SK-N-SH (cell line): Measurements from ENCODE around the gene YJEFN3. TPM values are rescaled to one million over a fixed set of nuclear protein-coding genes. Genes with fewer than 3 reads are reported as not detected.

Experiments
- CTCF ChIA-PET: fragments of 300-600, 350-600 bp; formaldehyde crosslinking; extraction: SDS; loops from one replicate; lab custom pipeline; 2021; lab: Yijun Ruan, JAX
- POLR2A ChIA-PET: fragments of 350-600 bp; sonication (Branson Sonifier 250); formaldehyde crosslinking; extraction: SDS; loops from one replicate; lab custom pipeline; 2020; ENCODE audit warnings: antibody characterized with exemption, inconsistent platforms; lab: Yijun Ruan, JAX
- DNase-seq: peaks from one replicate; pipeline ENCODE4 v3.0.0; 2012
- H2AFZ ChIP-seq: fragments of 200-600 bp; sonication (generic); 2 replicates; pipeline ENCODE4 v1.8.1; 2016; ENCODE audit warnings: antibody characterized with exemption, mild to moderate bottlenecking, low read depth
- H3F3A ChIP-seq: fragments of 200-600 bp; sonication (generic); replicated peaks from 2 replicates; pipeline ENCODE3; 2016; ENCODE audit warnings: antibody characterized with exemption, mild to moderate bottlenecking; ENCODE audit not compliant: insufficient read depth
- H3K27ac ChIP-seq, 2 experiments: fragments of 200-500 bp in 1 of 2; fragments of 200-600 bp in 1 of 2; sonication (Bioruptor generic) in 1 of 2; sonication (generic), shearing (Covaris generic) in 1 of 2; 2 replicates each; pipeline versions ENCODE4 v1.5.1 to v1.6.1; 2014 to 2016; ENCODE audit warnings: low read depth in 2 of 2, inconsistent platforms in 1 of 2, low read length in 1 of 2, mild to moderate bottlenecking in 1 of 2, mixed read lengths in 1 of 2
- H3K27me3 ChIP-seq: fragments of 200-600 bp; sonication (generic), shearing (Covaris generic); 2 replicates; pipeline ENCODE4 v1.6.1; 2016; ENCODE audit warnings: mixed run types; ENCODE audit not compliant: insufficient read depth
- H3K36me3 ChIP-seq, 2 experiments: fragments of 200-500 bp in 1 of 2; fragments of 200-600 bp in 1 of 2; sonication (Bioruptor generic) in 1 of 2; sonication (generic) in 1 of 2; replicated peaks in 1 of 2; 2 replicates each; pipeline versions ENCODE3 to v1.5.1; 2014 to 2016; ENCODE audit warnings: low read length in 1 of 2, mild to moderate bottlenecking in 1 of 2; ENCODE audit not compliant: insufficient read depth in 2 of 2, control insufficient read depth in 1 of 2
- H3K4me1 ChIP-seq, 2 experiments: fragments of 200-500 bp in 1 of 2; fragments of 200-600 bp in 1 of 2; sonication (Bioruptor generic) in 1 of 2; sonication (generic), shearing (Covaris generic) in 1 of 2; 2 replicates each; pipeline versions ENCODE4 v1.5.1 to v1.6.1; 2014 to 2016; ENCODE audit warnings: low read depth in 1 of 2, low read length in 1 of 2, mixed run types in 1 of 2; ENCODE audit not compliant: insufficient read depth in 2 of 2, control insufficient read depth in 1 of 2
- H3K4me2 ChIP-seq: fragments of 200-600 bp; sonication (generic), shearing (Covaris generic); 2 replicates; pipeline ENCODE4 v1.6.1; 2017; ENCODE audit warnings: mixed run types
- H3K4me3 ChIP-seq, 2 experiments: fragments of 200-500 bp in 1 of 2; fragments of 200-600 bp in 1 of 2; sonication (Bioruptor generic) in 1 of 2; sonication (generic), shearing (Covaris generic) in 1 of 2; 2 replicates each; pipeline versions ENCODE4 v1.5.1 to v1.8.1; 2014 to 2016; ENCODE audit warnings: low read depth in 2 of 2, inconsistent platforms in 1 of 2, low read length in 1 of 2, mild to moderate bottlenecking in 1 of 2, mixed read lengths in 1 of 2, moderate library complexity in 1 of 2
- H3K79me2 ChIP-seq: fragments of 200-600 bp; sonication (generic); 2 replicates; pipeline ENCODE4 v1.8.1; 2017; ENCODE audit warnings: mild to moderate bottlenecking; ENCODE audit not compliant: insufficient read depth
- H3K9ac ChIP-seq: fragments of 200-600 bp; sonication (generic); 2 replicates; pipeline ENCODE4 v1.6.1; 2017; ENCODE audit warnings: mixed run types
- H3K9me2 ChIP-seq: fragments of 200-600 bp; sonication (generic); 2 replicates; pipeline ENCODE4 v1.6.1; 2017; ENCODE audit warnings: mixed run types
- H3K9me3 ChIP-seq: fragments of 200-600 bp; sonication (generic); 2 replicates; pipeline ENCODE4 v1.6.1; 2017; ENCODE audit warnings: mixed run types, mild to moderate bottlenecking, moderate library complexity
- H4K20me1 ChIP-seq: fragments of 200-600 bp; sonication (generic); 2 replicates; pipeline ENCODE4 v1.6.1; 2017; ENCODE audit warnings: mild to moderate bottlenecking, mixed run types; ENCODE audit not compliant: insufficient read depth
- CHD2 ChIP-seq: fragments of 150-350 bp; IDR thresholded peaks from 2 replicates; pipeline ENCODE4 v1.6.1; 2018; ENCODE audit warnings: low read length; ENCODE audit not compliant: partially characterized antibody
- FOSL2 ChIP-seq: IDR thresholded peaks from 2 replicates; pipeline ENCODE4 v1.4.0; 2012; ENCODE audit warnings: low read depth, mild to moderate bottlenecking, moderate library complexity, borderline replicate concordance
- FOXJ3 ChIP-seq: sonication (generic); formaldehyde crosslinking; IDR thresholded peaks from 2 replicates; pipeline ENCODE4 v1.5.1; 2020; ENCODE audit warnings: mild to moderate bottlenecking, missing genetic modification reagents
- JUND ChIP-seq: IDR thresholded peaks from 2 replicates; pipeline ENCODE4 v1.4.0; 2012
- MAX ChIP-seq: IDR thresholded peaks from 2 replicates; pipeline ENCODE4 v1.4.0; 2012; ENCODE audit warnings: low read depth
- MXI1 ChIP-seq: IDR thresholded peaks from 2 replicates; pipeline ENCODE4 v1.6.1; 2012; ENCODE audit warnings: mild to moderate bottlenecking, low read depth, low read length, improper control_type of control experiment
- POLR2AphosphoS5 ChIP-seq: IDR thresholded peaks from 2 replicates; pipeline ENCODE4 v1.6.1; 2012; ENCODE audit warnings: low read depth, low read length
- RCOR1 ChIP-seq: fragments of 150-350 bp; IDR thresholded peaks from 2 replicates; pipeline ENCODE4 v1.6.1; 2017; ENCODE audit warnings: antibody characterized with exemption, low read length
- REST ChIP-seq: IDR thresholded peaks from 2 replicates; pipeline ENCODE4 v1.6.1; 2012; ENCODE audit warnings: mild to moderate bottlenecking, low read depth, low read length, moderate library complexity
- SMC3 ChIP-seq: IDR thresholded peaks from 2 replicates; pipeline ENCODE4 v1.6.1; 2012; ENCODE audit warnings: low read depth, low read length, improper control_type of control experiment
- TEAD4 ChIP-seq: IDR thresholded peaks from 2 replicates; pipeline ENCODE4 v1.4.0; 2012; ENCODE audit warnings: mild to moderate bottlenecking, borderline replicate concordance; ENCODE audit not compliant: insufficient read depth
- USF2 ChIP-seq: fragments of 150-350 bp; IDR thresholded peaks from 2 replicates; pipeline ENCODE4 v1.6.1; 2017; ENCODE audit warnings: antibody characterized with exemption, low read length, low read depth, borderline replicate concordance
- whole genome bisulfite sequencing: methylation state at CpG from one replicate; pipeline ENCODE4 v1.1.6; 2017; ENCODE audit warnings: low lambda C conversion rate; 5-methylcytosine and 5-hydroxymethylcytosine counted together
- polyA plus RNA-seq, 3 experiments: library from polyadenylated mRNA; depleted of rRNA; stranded (reverse); fragments of >200 nt; gene quantifications; 2 replicates each; pipeline ENCODE4 v1.2.3, GENCODE V29; 2012
- TF ChIP-seq, protein P1 (sequence below): IDR thresholded peaks from 2 replicates; pipeline ENCODE4 v1.4.0; 2012; ENCODE audit warnings: low read depth, borderline replicate concordance

The YJEFN3 gene
- polyA plus RNA-seq, 1 of the 3 experiments (the other 2 are of a cell fraction): 7.2 TPM

GRCh38 chr19:19562665-19563347 is 34.1 kb downstream of the YJEFN3 start:
- ChIA-PET CTCF (interaction anchor here (0.7 to 1.1 kb wide), 3 partner anchors 8 to 15 kb away, joined by 3 read pairs; no protein-coding TSS in a partner anchor), POLR2A (no interaction called here)
- Histone ChIP-seq H3K4me3 (no peak overlapping the region), H3K9ac (no peak overlapping the region), H3K4me2 (no peak overlapping the region), H3K9me3 (no peaks in the 10 kb centered on the region), H3F3A (no peaks in the 10 kb centered on the region), H4K20me1 (no peaks in the 10 kb centered on the region)
- TF ChIP-seq FOXJ3 (CRISPR knock-in tag) (no peak), REST (no peak)
- TF ChIP-seq, all 33 proteins: peak for 0
- H3K79me2 ChIP-seq: no peaks in the 10 kb centered on the region
- no peaks in the 10 kb centered on the region for H3K9me2 ChIP-seq
- WGBS: 82% methylated on average over 11 of the region's 17 CpGs
- no peak for DNase-seq
- no peaks in the 10 kb centered on the region; a peak in 1 of 4 replicates for H3K4me1 ChIP-seq
- no peaks in the 10 kb centered on the region for H3K36me3 ChIP-seq
- no peak overlapping the region for H2AFZ ChIP-seq
- H3K27ac ChIP-seq: no peak overlapping the region
- H3K27me3 ChIP-seq: no peaks in the 10 kb centered on the region

DNA sequence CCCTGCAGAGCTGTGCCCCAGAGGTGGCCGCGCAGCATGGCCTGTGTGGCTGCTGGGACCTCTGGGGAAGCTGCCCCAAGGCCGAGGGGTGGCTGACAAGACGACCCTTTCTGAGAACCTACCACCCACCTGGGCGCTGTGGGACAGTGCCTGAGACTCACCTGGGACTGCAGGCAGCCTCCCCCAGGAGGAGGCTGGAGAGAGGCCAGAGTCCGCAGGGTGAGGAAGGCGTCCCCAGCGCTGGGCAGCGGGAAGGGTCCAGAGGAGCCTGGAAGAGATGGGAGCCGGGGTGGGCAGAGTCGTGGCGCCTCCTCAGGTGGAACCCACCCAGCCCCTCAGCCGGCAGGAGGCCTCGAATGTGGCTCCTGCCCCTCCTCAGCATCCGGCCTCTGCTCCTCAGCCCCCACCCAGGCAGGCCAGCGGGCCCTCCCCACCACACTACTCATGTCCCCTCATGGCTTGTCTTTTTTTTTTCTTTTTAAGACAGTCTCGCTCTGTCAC is 34.7 kb downstream of the YJEFN3 start:
- Histone ChIP-seq H3K79me2 (no peaks in the 10 kb centered on the region), H2AFZ (no peak overlapping the region), H3K27me3 (no peaks in the 10 kb centered on the region), H3K9me3 (no peaks in the 10 kb centered on the region), H3K9ac (no peak overlapping the region), H3K36me3 (no peaks in the 10 kb centered on the region), H3F3A (no peaks in the 10 kb centered on the region), H3K27ac (no peak overlapping the region), H3K4me3 (no peak overlapping the region), H3K4me2 (no peak overlapping the region), H3K4me1 (no peaks in the 10 kb centered on the region; a peak in 1 of 4 replicates), H3K9me2 (no peaks in the 10 kb centered on the region), H4K20me1 (no peaks in the 10 kb centered on the region)
- POLR2A ChIA-PET: no interaction called here
- 90% methylated on average over 7 of the region's 17 CpGs for WGBS
- DNase-seq: no peak
- TF ChIP-seq POLR2AphosphoS5: no peak
- CTCF ChIA-PET: interaction anchor here (0.9 kb wide), 1 partner anchor 9 kb away, joined by 3 read pairs; no protein-coding TSS in a partner anchor

- Histone ChIP-seq H3K9me3 (no peaks in the 10 kb centered on the region), H3K9ac (no peak overlapping the region), H3K4me3 (no peak overlapping the region), H3K4me2 (no peak overlapping the region), H3K27me3 (no peaks in the 10 kb centered on the region), H2AFZ (no peak overlapping the region), H3K4me1 (no peaks in the 10 kb centered on the region; a peak in 1 of 4 replicates), H3K27ac (no peak overlapping the region), H3K79me2 (no peaks in the 10 kb centered on the region), H3K36me3 (no peaks in the 10 kb centered on the region), H3F3A (no peaks in the 10 kb centered on the region), H4K20me1 (no peaks in the 10 kb centered on the region), H3K9me2 (no peaks in the 10 kb centered on the region)
- WGBS: 91% methylated on average over 7 of the region's 7 CpGs
- ChIA-PET CTCF (interaction anchor here (1.3 kb wide), 1 partner anchor 14 kb away, joined by 3 read pairs; no protein-coding TSS in a partner anchor), POLR2A (no interaction called here)
- DNase-seq: no peak
- TF ChIP-seq MAX (no peak), JUND (no peak), RCOR1 (no peak), TEAD4 (no peak), CHD2 (no peak), MXI1 (no peak), USF2 (no peak), FOSL2 (no peak), SMC3 (no peak)
- TF ChIP-seq, protein P1, sequence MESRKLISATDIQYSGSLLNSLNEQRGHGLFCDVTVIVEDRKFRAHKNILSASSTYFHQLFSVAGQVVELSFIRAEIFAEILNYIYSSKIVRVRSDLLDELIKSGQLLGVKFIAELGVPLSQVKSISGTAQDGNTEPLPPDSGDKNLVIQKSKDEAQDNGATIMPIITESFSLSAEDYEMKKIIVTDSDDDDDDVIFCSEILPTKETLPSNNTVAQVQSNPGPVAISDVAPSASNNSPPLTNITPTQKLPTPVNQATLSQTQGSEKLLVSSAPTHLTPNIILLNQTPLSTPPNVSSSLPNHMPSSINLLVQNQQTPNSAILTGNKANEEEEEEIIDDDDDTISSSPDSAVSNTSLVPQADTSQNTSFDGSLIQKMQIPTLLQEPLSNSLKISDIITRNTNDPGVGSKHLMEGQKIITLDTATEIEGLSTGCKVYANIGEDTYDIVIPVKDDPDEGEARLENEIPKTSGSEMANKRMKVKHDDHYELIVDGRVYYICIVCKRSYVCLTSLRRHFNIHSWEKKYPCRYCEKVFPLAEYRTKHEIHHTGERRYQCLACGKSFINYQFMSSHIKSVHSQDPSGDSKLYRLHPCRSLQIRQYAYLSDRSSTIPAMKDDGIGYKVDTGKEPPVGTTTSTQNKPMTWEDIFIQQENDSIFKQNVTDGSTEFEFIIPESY: no peak
Observed at GRCh38 chr19:19566306-19566705, 37.6 kb downstream of the YJEFN3 start.
